Raji (cell line): Measurements from ENCODE around the gene FHL3.

ENCODE experiments used
- POLR2A ChIP-seq: IDR thresholded peaks from 2 replicates; pipeline ENCODE4 v1.6.1; 2011; ENCODE audit warnings: low read depth, low read length, control low read depth; ENCODE audit not compliant: insufficient read depth

Gene FHL3

GRCh38 chr1:38006008-38006828 is 904 bp upstream of the FHL3 start:
- TF ChIP-seq POLR2A: no peak

DNA sequence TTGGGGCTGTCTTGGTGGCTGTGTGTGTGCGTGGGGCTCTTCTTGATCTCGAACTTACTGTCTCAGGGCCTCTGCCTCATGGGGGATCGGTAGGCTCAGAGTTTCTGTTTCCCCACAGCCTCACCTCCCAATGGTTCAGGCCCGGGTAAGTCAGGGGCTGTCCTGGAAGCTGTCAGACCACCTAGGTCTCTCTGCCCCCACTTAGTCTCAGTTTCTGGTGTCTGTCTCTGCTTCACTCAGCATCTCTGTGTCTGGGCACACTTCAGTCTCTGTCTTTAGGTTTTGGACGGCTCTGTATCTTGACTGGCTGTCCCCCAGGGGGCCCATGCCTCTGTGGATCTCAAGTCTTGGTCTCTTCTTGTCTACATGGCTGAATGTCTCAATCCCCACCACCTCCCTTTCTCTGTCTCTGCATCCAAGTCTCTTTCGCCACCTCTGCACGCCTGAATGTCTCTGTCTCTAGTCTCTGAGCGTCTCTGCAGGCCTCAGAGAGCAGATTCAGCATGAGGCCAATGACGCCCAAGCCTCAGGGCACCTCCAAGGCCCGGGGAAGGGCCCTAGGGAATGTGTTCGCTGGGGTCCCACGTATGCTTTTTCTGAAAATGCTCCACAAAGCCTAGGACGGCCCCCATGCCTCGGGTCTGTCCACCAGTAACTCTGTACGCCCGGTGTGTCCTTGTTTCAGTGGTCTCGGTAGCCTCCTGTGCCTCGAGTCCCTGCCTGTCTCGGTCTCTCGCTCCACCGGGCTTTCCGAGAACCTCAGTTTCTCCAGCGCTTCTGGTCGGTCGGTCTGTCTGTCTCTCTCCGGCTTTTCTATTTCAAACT is 818 bp downstream of the FHL3 start:
- no peak for TF ChIP-seq POLR2A

- TF ChIP-seq POLR2A: no peak
These were observed 1.8 kb downstream of the FHL3 start for GRCh38 chr1:38003261-38004250.

DNA sequence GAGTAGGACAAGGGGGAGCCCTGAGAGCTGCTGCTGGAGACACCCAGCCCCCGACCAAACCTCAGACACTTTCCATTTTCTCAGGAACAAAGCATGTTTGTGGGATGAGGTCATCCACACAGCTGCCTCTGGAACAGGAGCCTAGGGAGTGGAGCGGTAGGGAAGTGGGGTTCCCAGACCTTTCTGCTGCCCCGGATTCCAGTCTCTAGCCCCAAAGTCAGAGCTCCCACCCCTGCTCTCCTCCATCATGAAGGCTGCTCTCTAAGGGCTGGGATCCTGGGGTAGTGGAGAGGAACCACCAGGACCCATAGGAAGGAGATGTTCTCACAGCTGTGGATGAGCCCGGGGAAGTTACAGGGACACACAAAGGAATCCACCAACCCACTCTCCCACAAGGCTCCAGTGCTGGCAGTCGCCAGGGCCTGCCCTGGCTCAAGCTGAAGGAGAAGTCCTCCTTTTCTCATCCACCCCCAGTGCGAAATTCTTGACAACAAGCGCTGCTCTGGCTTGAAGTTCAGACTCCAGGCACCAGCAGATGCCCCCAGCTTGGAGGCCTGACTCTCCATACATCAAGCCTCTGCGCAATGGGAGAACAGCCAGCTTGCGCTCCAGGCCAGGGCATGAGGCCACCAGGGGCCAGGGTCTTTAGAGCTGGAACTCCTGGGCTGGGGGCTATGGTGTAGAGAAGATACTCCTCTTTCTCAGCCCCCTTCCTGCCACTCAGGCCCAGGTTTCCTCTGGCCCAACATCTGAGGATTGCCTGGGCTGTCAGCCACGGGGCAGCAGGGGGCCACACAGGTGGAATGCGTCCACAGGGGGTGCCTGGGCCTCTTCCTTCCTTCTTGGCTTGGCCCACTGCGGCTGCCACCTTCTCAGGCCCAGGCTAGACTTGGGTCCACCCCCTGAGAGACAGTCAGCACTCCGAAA is 4.5 kb downstream of the FHL3 start:
- TF ChIP-seq POLR2A: no peak

- TF ChIP-seq POLR2A: no peak
These were observed 5.1 kb downstream of the FHL3 start for GRCh38 chr1:38000233-38000528.

- TF ChIP-seq POLR2A: no peak
These were observed 5.7 kb downstream of the FHL3 start for GRCh38 chr1:37999430-38000232.

GRCh38 chr1:37998913-37999429 is 6.3 kb downstream of the FHL3 start:
- no peak for TF ChIP-seq POLR2A

GRCh38 chr1:37998089-37998808 is 7.1 kb downstream of the FHL3 start:
- TF ChIP-seq POLR2A: no peak

DNA sequence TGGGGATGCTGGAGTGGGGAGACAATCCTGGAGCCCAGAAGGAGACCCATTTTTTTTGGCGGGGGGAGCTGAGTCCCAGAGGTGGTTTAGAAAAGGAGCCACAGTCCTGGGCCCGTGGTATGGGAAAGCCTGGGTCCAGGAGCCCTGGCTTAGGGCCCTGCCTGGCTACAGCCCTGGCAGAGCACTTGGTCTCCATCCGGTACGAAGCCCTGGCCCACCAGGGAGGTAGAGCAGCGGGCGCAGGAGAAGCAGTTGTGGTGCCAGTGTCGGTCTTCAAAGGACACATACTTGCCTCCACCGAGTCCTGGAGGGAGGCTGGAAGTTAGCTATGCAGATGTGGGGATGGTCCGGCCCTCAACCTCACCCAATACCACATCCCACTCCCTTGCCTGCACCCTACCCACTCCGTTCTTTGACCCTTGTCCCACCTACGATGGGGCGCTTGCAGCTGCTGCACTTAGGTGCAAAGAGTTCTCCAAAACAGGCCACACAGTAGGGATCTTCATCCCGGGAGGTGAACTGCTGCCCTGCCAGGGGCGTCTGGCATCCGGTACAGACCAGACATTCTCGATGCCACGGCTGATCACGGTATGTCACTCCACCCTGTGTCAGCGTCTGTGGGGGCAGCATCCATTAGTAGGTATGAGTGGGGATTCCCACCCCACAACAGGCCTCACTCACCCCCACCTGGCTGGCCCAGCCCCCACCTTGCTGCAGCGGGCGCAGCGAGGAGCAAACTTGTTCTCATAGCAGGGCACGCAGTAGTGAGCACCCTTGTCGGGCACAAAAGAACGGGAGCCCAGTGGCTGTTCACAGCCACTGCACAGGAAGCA is 7.8 kb downstream of the FHL3 start:
- no peak for TF ChIP-seq POLR2A

DNA sequence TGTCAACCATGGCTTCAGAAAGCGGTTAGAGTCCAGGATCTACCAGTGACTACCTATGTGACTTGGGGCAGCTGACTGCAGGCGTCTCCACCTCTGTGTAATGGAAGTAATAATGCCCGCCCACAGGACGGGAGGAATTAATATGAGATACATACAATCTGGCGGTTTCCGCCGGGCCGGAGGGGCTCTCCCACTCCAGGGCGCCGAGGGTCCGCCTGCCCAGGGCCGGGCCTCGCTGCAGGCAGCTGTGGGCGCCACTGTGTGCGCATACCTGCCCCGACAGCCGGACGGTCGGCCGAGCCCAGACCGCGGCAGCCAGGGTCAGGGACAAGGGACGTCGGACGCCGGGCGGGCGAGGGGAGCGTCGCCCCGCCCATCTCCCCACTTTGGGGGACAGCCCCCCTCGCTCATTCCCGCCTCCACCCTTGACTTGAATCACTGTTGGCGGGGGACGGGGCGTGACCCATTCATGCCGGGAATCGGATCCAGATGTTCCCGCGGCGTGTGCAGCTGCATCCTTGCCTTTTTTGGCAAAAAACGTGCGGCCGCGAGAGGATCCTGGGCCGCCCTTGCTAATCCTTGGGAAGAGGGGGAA is 9.5 kb downstream of the FHL3 start:
- no peak for TF ChIP-seq POLR2A

GRCh38 chr1:37994886-37995566 is 10.3 kb downstream of the FHL3 start:
- no peak for TF ChIP-seq POLR2A
